Measurements from ENCODE around the gene ARMH3.

Gene ARMH3

DNA sequence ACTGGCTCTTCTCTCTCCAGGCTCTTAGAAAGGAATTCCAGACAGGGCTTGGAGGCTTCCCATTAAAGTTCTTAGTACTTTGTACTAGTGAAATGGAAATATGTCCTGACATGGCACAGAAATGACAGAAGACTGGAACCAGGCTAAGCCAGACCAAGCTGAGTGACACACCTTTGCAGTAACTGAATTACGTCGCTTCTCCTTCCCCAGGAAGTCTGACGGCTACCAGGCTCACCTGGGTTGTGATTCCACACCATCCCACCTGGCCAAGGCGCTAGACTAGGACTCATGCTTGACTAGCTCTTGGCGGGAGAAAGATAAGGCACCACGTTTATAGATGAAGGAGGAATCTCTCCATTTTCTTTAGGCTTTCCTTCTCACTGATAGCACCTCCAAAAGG lies 161.7 kb downstream of the ARMH3 start:
- no peaks in the 10 kb centered on the region for H3K36me3 ChIP-seq (ENCODE audit: control insufficient read depth in 1 of 2, insufficient read depth in 2 of 2, low read length in 2 of 2)
- H4K8ac ChIP-seq (ENCODE audit: low read depth, low read length) = no peak overlapping the region
- H3K9me3 ChIP-seq (ENCODE audit: insufficient read depth, low read depth, low read length) = no peaks in the 10 kb centered on the region
- DNase-seq = peak in 1 of 2 donors; percentile 40
- H4K91ac ChIP-seq (ENCODE audit: low read depth, low read length) = no peak overlapping the region
- no peaks in the 10 kb centered on the region for H3K79me1 ChIP-seq (ENCODE audit: low read length)
- H4K12ac ChIP-seq (ENCODE audit: low read depth, low read length) = no peak overlapping the region
- H3K27me3 ChIP-seq (ENCODE audit: insufficient read depth, low read length) = no peaks in the 10 kb centered on the region
- H3K79me2 ChIP-seq (ENCODE audit: control insufficient read depth, insufficient read depth, low read length, poor library complexity) = no peaks in the 10 kb centered on the region
- WGBS (ENCODE audit: extremely low coverage, insufficient coverage, insufficient read length) = no CpG with 5 or more reads among the region's 6 CpGs
- H3K18ac ChIP-seq (ENCODE audit: low read length) = no peak overlapping the region
- no peak overlapping the region for H3K4me2 ChIP-seq (ENCODE audit: low read length)
- peaks cover 3 to 9% of the 10 kb centered on the region in 2 experiments for H3K4me1 ChIP-seq (ENCODE audit: control insufficient read depth in 1 of 2, insufficient read depth in 2 of 2, low read length in 2 of 2)
- H2AK5ac ChIP-seq (ENCODE audit: low read length) = no peak overlapping the region
- H2BK120ac ChIP-seq (ENCODE audit: insufficient read depth, low read length, poor library complexity) = no peak overlapping the region
- no peak overlapping the region for H3K27ac ChIP-seq (ENCODE audit: low read depth, low read length)
- H2BK5ac ChIP-seq (ENCODE audit: low read depth, low read length, poor library complexity) = no peak overlapping the region
- H3K4ac ChIP-seq (ENCODE audit: low read depth, low read length) = no peak overlapping the region
- H3K4me3 ChIP-seq (ENCODE audit: low read depth, low read length) = no peak overlapping the region
- H2AFZ ChIP-seq (ENCODE audit: insufficient read depth, low read length, poor library complexity) = no peak overlapping the region
- no peak overlapping the region for H3K23ac ChIP-seq (ENCODE audit: low read length)
- no peak overlapping the region for H3K14ac ChIP-seq (ENCODE audit: low read length)
- H3K9ac ChIP-seq (ENCODE audit: low read length) = no peak overlapping the region
- H2BK12ac ChIP-seq (ENCODE audit: low read length) = no peak overlapping the region

DNA sequence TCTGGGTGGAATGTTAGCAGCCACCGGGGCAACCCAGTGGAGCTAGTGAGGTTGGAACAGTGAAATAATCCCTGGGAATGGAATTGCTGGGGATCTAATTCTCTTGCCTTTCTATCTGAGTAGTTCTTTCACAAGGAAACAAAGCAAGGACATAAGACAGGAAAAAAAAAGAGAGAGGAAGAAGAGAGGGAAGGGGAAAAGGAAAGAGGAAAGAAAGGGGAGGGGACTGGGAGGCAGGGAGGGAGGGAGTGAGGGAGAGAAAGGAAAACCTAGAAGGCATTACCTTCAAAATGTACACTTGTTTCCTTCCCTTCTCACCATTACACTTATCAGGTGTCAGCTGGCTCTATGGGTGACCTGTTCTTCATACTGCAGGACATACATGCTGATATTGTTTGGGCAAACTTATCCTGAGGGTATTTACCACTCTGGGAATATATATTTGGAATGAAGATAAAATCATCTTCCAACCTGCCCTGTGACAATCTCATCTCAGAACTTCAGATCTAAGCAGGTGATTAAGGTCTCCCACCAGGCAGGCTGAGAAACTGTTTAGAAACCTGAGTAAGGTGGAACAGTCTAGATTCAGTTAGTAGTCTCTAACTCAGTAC lies 162.4 kb downstream of the ARMH3 start:
- H3K4me1 ChIP-seq (ENCODE audit: control insufficient read depth in 1 of 2, insufficient read depth in 2 of 2, low read length in 2 of 2) = peaks cover 3 to 9% of the 10 kb centered on the region in 2 experiments
- peak in 1 of 2 donors; percentile 59 for DNase-seq
- no peaks in the 10 kb centered on the region for H3K79me2 ChIP-seq (ENCODE audit: control insufficient read depth, insufficient read depth, low read length, poor library complexity)
- no peaks in the 10 kb centered on the region for H3K36me3 ChIP-seq (ENCODE audit: control insufficient read depth in 1 of 2, insufficient read depth in 2 of 2, low read length in 2 of 2)
- no peak overlapping the region for H3K23ac ChIP-seq (ENCODE audit: low read length)
- H3K79me1 ChIP-seq (ENCODE audit: low read length) = no peaks in the 10 kb centered on the region
- no peak overlapping the region for H2AK5ac ChIP-seq (ENCODE audit: low read length)
- H3K14ac ChIP-seq (ENCODE audit: low read length) = no peak overlapping the region
- H2BK120ac ChIP-seq (ENCODE audit: insufficient read depth, low read length, poor library complexity) = no peak overlapping the region
- H4K91ac ChIP-seq (ENCODE audit: low read depth, low read length) = no peak overlapping the region
- H3K4me2 ChIP-seq (ENCODE audit: low read length) = no peak overlapping the region
- no peak overlapping the region for H3K4ac ChIP-seq (ENCODE audit: low read depth, low read length)
- WGBS (ENCODE audit: extremely low coverage, insufficient coverage, insufficient read length) = no CpG with 5 or more reads among the region's 1 CpG
- no peak overlapping the region for H3K4me3 ChIP-seq (ENCODE audit: low read depth, low read length)
- H3K9ac ChIP-seq (ENCODE audit: low read length) = no peak overlapping the region
- H2AFZ ChIP-seq (ENCODE audit: insufficient read depth, low read length, poor library complexity) = no peak overlapping the region
- H3K9me3 ChIP-seq (ENCODE audit: insufficient read depth, low read depth, low read length) = no peaks in the 10 kb centered on the region
- no peaks in the 10 kb centered on the region for H3K27me3 ChIP-seq (ENCODE audit: insufficient read depth, low read length)
- no peak overlapping the region for H2BK12ac ChIP-seq (ENCODE audit: low read length)
- H4K8ac ChIP-seq (ENCODE audit: low read depth, low read length) = no peak overlapping the region
- H3K18ac ChIP-seq (ENCODE audit: low read length) = no peak overlapping the region
- no peak overlapping the region for H4K12ac ChIP-seq (ENCODE audit: low read depth, low read length)
- H3K27ac ChIP-seq (ENCODE audit: low read depth, low read length) = no peak overlapping the region
- no peak overlapping the region for H2BK5ac ChIP-seq (ENCODE audit: low read depth, low read length, poor library complexity)

DNA sequence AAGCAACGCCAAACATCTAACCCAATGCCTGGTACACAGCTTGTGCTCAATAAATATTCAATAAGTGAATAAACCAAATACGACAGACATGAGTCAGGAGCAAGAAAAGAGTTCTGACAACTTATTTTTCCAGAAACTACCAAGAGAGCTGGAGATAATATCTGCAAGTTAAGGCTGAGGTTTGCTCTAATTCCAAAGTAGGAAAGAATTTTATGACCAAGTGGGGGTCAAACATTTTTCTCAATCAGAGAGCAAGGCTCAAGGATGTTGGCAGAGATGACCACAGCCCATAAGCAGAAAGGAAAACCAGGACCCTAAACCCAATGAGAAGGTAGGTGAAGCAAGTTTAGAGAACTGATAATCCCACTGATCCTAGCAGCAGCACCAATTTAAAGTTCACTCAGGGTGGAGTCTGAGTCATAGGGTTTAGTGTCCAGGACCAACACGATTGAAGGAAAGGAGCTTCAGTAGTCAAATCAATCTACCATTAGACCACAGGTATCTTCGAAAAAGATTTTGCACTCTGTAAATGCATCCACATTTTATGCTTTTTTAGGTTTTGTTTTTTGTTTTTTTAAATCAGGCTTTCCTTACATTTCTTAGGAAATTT lies 163.1 kb downstream of the ARMH3 start:
- Histone ChIP-seq H3K4me1 (ENCODE audit: control insufficient read depth in 1 of 2, insufficient read depth in 2 of 2, low read length in 2 of 2) (peaks cover 3 to 9% of the 10 kb centered on the region in 2 experiments), H3K79me2 (ENCODE audit: control insufficient read depth, insufficient read depth, low read length, poor library complexity) (no peaks in the 10 kb centered on the region)

GRCh38 chr10:101889256-101890210 lies 166.4 kb downstream of the ARMH3 start:
- Histone ChIP-seq H4K91ac (ENCODE audit: low read depth, low read length) (no peak overlapping the region), H3K23ac (ENCODE audit: low read length) (no peak overlapping the region), H3K79me1 (ENCODE audit: low read length) (no peaks in the 10 kb centered on the region), H3K4me2 (ENCODE audit: low read length) (no peak overlapping the region), H3K4me3 (ENCODE audit: low read depth, low read length) (no peak overlapping the region), H3K36me3 (ENCODE audit: control insufficient read depth in 1 of 2, insufficient read depth in 2 of 2, low read length in 2 of 2) (no peaks in the 10 kb centered on the region), H4K12ac (ENCODE audit: low read depth, low read length) (no peak overlapping the region), H3K27me3 (ENCODE audit: insufficient read depth, low read length) (no peaks in the 10 kb centered on the region), H3K4me1 (ENCODE audit: control insufficient read depth in 1 of 2, insufficient read depth in 2 of 2, low read length in 2 of 2) (peaks cover 3 to 6% of the 10 kb centered on the region in 2 experiments), H3K18ac (ENCODE audit: low read length) (no peak overlapping the region), H2BK12ac (ENCODE audit: low read length) (no peak overlapping the region), H3K14ac (ENCODE audit: low read length) (no peak overlapping the region), H4K8ac (ENCODE audit: low read depth, low read length) (no peak overlapping the region), H2AFZ (ENCODE audit: insufficient read depth, low read length, poor library complexity) (no peak overlapping the region), H3K4ac (ENCODE audit: low read depth, low read length) (no peak overlapping the region), H3K27ac (ENCODE audit: low read depth, low read length) (no peak overlapping the region), H3K79me2 (ENCODE audit: control insufficient read depth, insufficient read depth, low read length, poor library complexity) (no peaks in the 10 kb centered on the region), H2BK120ac (ENCODE audit: insufficient read depth, low read length, poor library complexity) (no peak overlapping the region), H3K9me3 (ENCODE audit: insufficient read depth, low read depth, low read length) (no peaks in the 10 kb centered on the region), H3K9ac (ENCODE audit: low read length) (no peak overlapping the region), H2BK5ac (ENCODE audit: low read depth, low read length, poor library complexity) (no peak overlapping the region), H2AK5ac (ENCODE audit: low read length) (no peak overlapping the region)
- WGBS (ENCODE audit: extremely low coverage, insufficient coverage, insufficient read length) = no CpG with 5 or more reads among the region's 5 CpGs
- DNase-seq = peak; percentile 80 to 91

More for the DNA sequence above, 163.1 kb downstream of the ARMH3 start:
- no peak overlapping the region for H2AFZ ChIP-seq (ENCODE audit: insufficient read depth, low read length, poor library complexity)
- no peaks in the 10 kb centered on the region for H3K36me3 ChIP-seq (ENCODE audit: control insufficient read depth in 1 of 2, insufficient read depth in 2 of 2, low read length in 2 of 2)
- no CpG with 5 or more reads among the region's 4 CpGs for WGBS (ENCODE audit: extremely low coverage, insufficient coverage, insufficient read length)
- H3K4me2 ChIP-seq (ENCODE audit: low read length) = no peak overlapping the region
- H3K23ac ChIP-seq (ENCODE audit: low read length) = no peak overlapping the region
- H3K27ac ChIP-seq (ENCODE audit: low read depth, low read length) = no peak overlapping the region
- no peak overlapping the region for H3K9ac ChIP-seq (ENCODE audit: low read length)
- no peak overlapping the region for H3K14ac ChIP-seq (ENCODE audit: low read length)
- H2BK12ac ChIP-seq (ENCODE audit: low read length) = no peak overlapping the region
- no peaks in the 10 kb centered on the region for H3K79me1 ChIP-seq (ENCODE audit: low read length)
- H3K4me3 ChIP-seq (ENCODE audit: low read depth, low read length) = no peak overlapping the region
- H4K91ac ChIP-seq (ENCODE audit: low read depth, low read length) = no peak overlapping the region
- H4K8ac ChIP-seq (ENCODE audit: low read depth, low read length) = no peak overlapping the region
- no peaks in the 10 kb centered on the region for H3K9me3 ChIP-seq (ENCODE audit: insufficient read depth, low read depth, low read length)
- DNase-seq = peak in 1 of 2 donors; percentile 7
- no peak overlapping the region for H4K12ac ChIP-seq (ENCODE audit: low read depth, low read length)
- no peak overlapping the region for H2BK5ac ChIP-seq (ENCODE audit: low read depth, low read length, poor library complexity)
- no peak overlapping the region for H2BK120ac ChIP-seq (ENCODE audit: insufficient read depth, low read length, poor library complexity)
- H3K18ac ChIP-seq (ENCODE audit: low read length) = no peak overlapping the region
- H2AK5ac ChIP-seq (ENCODE audit: low read length) = no peak overlapping the region
- H3K4ac ChIP-seq (ENCODE audit: low read depth, low read length) = no peak overlapping the region
- H3K27me3 ChIP-seq (ENCODE audit: insufficient read depth, low read length) = no peaks in the 10 kb centered on the region

Measured in trophoblast cell (in vitro differentiated cells and primary cell).